GF-D8 (cell line): ENCODE data around the gene TMEM154.

Experiments
- DNase-seq: peaks from one replicate; lab custom pipeline; 2025; lab: John Stamatoyannopoulos, UW

TMEM154 gene

GRCh38 chr4:152629908-152630307 lies 49.9 kb downstream of the TMEM154 start:
- DNase-seq: no peak

- no peak for DNase-seq
Observed at GRCh38 chr4:152628128-152628527, 51.7 kb downstream of the TMEM154 start.

GRCh38 chr4:152626790-152627189 lies 53.0 kb downstream of the TMEM154 start:
- DNase-seq: no peak

- no peak for DNase-seq
Observed at GRCh38 chr4:152620915-152621314, 58.9 kb downstream of the TMEM154 start.

GRCh38 chr4:152620218-152620617 lies 59.6 kb downstream of the TMEM154 start:
- DNase-seq: no peak

- no peak for DNase-seq
Observed at GRCh38 chr4:152619556-152619955, 60.2 kb downstream of the TMEM154 start.

- DNase-seq: no peak
Observed at GRCh38 chr4:152618971-152619370, 60.8 kb downstream of the TMEM154 start.

GRCh38 chr4:152616804-152617203 lies 63.0 kb downstream of the TMEM154 start:
- no peak for DNase-seq

- DNase-seq: no peak
Observed at GRCh38 chr4:152613841-152614721, 65.7 kb downstream of the TMEM154 start.

GRCh38 chr4:152613351-152613750 lies 66.4 kb downstream of the TMEM154 start:
- no peak for DNase-seq

GRCh38 chr4:152610131-152610530 lies 69.7 kb downstream of the TMEM154 start:
- no peak for DNase-seq

GRCh38 chr4:152609481-152609880 lies 70.3 kb downstream of the TMEM154 start:
- no peak for DNase-seq

- DNase-seq: no peak
Observed at GRCh38 chr4:152607178-152607577, 72.6 kb downstream of the TMEM154 start.

GRCh38 chr4:152606753-152607152 lies 73.0 kb downstream of the TMEM154 start:
- DNase-seq: no peak

- DNase-seq: no peak
Observed at GRCh38 chr4:152605641-152606335, 74.0 kb downstream of the TMEM154 start.

GRCh38 chr4:152605031-152605430 lies 74.8 kb downstream of the TMEM154 start:
- DNase-seq: no peak

- DNase-seq: no peak
Observed at GRCh38 chr4:152601156-152601555, 78.6 kb downstream of the TMEM154 start.

- no peak for DNase-seq
Observed at GRCh38 chr4:152599636-152600035, 80.2 kb downstream of the TMEM154 start.

- DNase-seq: no peak
Observed at GRCh38 chr4:152599095-152599494, 80.7 kb downstream of the TMEM154 start.

GRCh38 chr4:152598454-152598853 lies 81.3 kb downstream of the TMEM154 start:
- DNase-seq: no peak

- peak; percentile 68 for DNase-seq
Observed at GRCh38 chr4:152594978-152595925, 84.5 kb downstream of the TMEM154 start.

GRCh38 chr4:152594057-152594456 lies 85.7 kb downstream of the TMEM154 start:
- DNase-seq: no peak
